Gastrocnemius medialis (tissue), 4 donors: Measurements from ENCODE around the gene TRIM25. TPM values are rescaled to one million over a fixed set of nuclear protein-coding genes. Genes with fewer than 3 reads are reported as not detected.

Source experiments
- ATAC-seq, 2 donors: fragments of 150-250 bp; one replicate each; pipeline ENCODE4 v1.9.1; 2016
- DNase-seq, 2 donors: peaks; one replicate each; pipeline ENCODE4 v3.0.0-alpha.2; 2019
- H3K27ac ChIP-seq, 4 donors: fragments of 200-600 bp; sonication (generic); 1 replicate in 1 of 4; 2 replicates in 3 of 4; pipeline ENCODE4 v1.5.1; 2016 to 2018; ENCODE audit warnings: mild to moderate bottlenecking in 2 of 4, moderate library complexity in 1 of 4
- H3K27me3 ChIP-seq, 3 donors: fragments of 200-600 bp; sonication (generic) in 2 of 3; 1 replicate in 1 of 3; 2 replicates in 2 of 3; pipeline versions ENCODE4 v1.5.1 to v1.6.0; 2016 to 2019; ENCODE audit warnings: mild to moderate bottlenecking in 1 of 3, moderate library complexity in 1 of 3
- H3K36me3 ChIP-seq, 2 donors: fragments of 200-600 bp; sonication (generic) in 1 of 2; one replicate each; pipeline ENCODE4 v1.5.1; 2017 to 2018
- H3K4me1 ChIP-seq, 2 donors: fragments of 200-600 bp; sonication (generic) in 1 of 2; one replicate each; pipeline ENCODE4 v1.5.1; 2016 to 2017; ENCODE audit warnings: mild to moderate bottlenecking in 2 of 2
- H3K4me3 ChIP-seq, 4 donors: fragments of 200-600 bp; sonication (generic) in 3 of 4; 1 replicate in 1 of 4; 2 replicates in 3 of 4; pipeline ENCODE4 v1.5.1; 2016 to 2019; ENCODE audit warnings: mild to moderate bottlenecking in 2 of 4
- H3K9me3 ChIP-seq, 3 donors: fragments of 200-600 bp; sonication (generic) in 2 of 3; 1 replicate in 1 of 3; 2 replicates in 2 of 3; pipeline ENCODE4 v1.5.1; 2016 to 2019
- POLR2A ChIP-seq, 2 donors: fragments of 450-650 bp; IDR thresholded peaks; one replicate each; pipeline ENCODE4 v1.6.1; 2017; ENCODE audit warnings: antibody characterized with exemption in 2 of 2, mild to moderate bottlenecking in 2 of 2, moderate library complexity in 2 of 2
- in situ Hi-C, 4 donors: fragments of 200-750 bp; cut with MboI; loops; one replicate each; pipeline versions ENCODE4 v1.15.0 to v1.8.0; 2017; ENCODE audit warnings: low sequenced_read_pairs in 4 of 4
- intact Hi-C: fragments of 100-400 bp; cut with DNase I; formaldehyde crosslinking; loops from one replicate; pipeline ENCODE4 v1.15.1; 2023; ENCODE audit warnings: low total_unique reads
- total RNA-seq, 4 donors: library from RNA; depleted of rRNA; stranded (reverse); fragments of >200 nt; gene quantifications; one replicate each; pipeline versions ENCODE4 v1.1.0 to v1.2.3, GENCODE V29; 2016
- TF ChIP-seq, protein P1 (sequence below), 5 experiments: fragments of 450-650 bp in 3 of 5; fragments of 200-600 bp in 2 of 5; sonication (generic) in 2 of 5; IDR thresholded peaks in 4 of 5; conservative IDR thresholded peaks in 1 of 5; 1 replicate in 4 of 5; 2 replicates in 1 of 5; pipeline ENCODE4 v1.5.1; 2016 to 2019; ENCODE audit warnings: antibody characterized with exemption in 5 of 5, mild to moderate bottlenecking in 3 of 5, moderate library complexity in 3 of 5

The TRIM25 gene
- total RNA-seq, 4 donors from 2014 or later = 8.5 to 18.2 (median 15.1) TPM

DNA sequence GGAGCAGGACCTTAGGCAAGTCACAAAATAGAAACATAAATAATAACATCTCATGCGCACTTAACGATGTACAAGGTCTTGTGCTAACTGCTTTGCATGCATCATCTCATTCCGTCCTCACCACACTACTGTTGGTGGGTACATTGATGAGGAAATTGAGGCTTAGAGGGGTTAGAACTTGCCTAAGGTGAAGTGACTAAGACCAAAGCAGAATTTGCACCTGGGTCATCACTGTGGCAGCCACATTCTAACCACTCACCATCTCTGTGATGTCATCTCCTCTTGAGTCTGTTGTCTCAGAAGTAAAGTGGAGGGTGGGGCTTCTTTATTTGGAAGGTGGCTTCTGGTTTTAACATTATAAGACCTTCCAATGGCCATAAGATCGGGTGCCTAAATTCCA, 20.4 kb upstream of the TRIM25 start:
- intact Hi-C loops = no loop called here
- ATAC-seq (no peak), DNase-seq (no peak)
- TF ChIP-seq, protein P1, sequence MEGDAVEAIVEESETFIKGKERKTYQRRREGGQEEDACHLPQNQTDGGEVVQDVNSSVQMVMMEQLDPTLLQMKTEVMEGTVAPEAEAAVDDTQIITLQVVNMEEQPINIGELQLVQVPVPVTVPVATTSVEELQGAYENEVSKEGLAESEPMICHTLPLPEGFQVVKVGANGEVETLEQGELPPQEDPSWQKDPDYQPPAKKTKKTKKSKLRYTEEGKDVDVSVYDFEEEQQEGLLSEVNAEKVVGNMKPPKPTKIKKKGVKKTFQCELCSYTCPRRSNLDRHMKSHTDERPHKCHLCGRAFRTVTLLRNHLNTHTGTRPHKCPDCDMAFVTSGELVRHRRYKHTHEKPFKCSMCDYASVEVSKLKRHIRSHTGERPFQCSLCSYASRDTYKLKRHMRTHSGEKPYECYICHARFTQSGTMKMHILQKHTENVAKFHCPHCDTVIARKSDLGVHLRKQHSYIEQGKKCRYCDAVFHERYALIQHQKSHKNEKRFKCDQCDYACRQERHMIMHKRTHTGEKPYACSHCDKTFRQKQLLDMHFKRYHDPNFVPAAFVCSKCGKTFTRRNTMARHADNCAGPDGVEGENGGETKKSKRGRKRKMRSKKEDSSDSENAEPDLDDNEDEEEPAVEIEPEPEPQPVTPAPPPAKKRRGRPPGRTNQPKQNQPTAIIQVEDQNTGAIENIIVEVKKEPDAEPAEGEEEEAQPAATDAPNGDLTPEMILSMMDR (IDR thresholded peaks at IDR 0.05 in 4 of 5, conservative IDR thresholded peaks at IDR 0.05 in 1 of 5) = no peak
- no peak for TF ChIP-seq POLR2A (IDR thresholded peaks at IDR 0.05)
- Histone ChIP-seq H3K27ac (no peak overlapping the region), H3K36me3 (peaks cover 0 to 34% of the 10 kb centered on the region in 2 donors), H3K9me3 (no peaks in the 10 kb centered on the region), H3K4me1 (no peaks in the 10 kb centered on the region), H3K27me3 (no peaks in the 10 kb centered on the region), H3K4me3 (no peak overlapping the region)
- in situ Hi-C loops = loop anchor here in 1 of 4 donors (10.0 kb wide), 1 partner anchor 119 kb away; no protein-coding TSS in a partner anchor

DNA sequence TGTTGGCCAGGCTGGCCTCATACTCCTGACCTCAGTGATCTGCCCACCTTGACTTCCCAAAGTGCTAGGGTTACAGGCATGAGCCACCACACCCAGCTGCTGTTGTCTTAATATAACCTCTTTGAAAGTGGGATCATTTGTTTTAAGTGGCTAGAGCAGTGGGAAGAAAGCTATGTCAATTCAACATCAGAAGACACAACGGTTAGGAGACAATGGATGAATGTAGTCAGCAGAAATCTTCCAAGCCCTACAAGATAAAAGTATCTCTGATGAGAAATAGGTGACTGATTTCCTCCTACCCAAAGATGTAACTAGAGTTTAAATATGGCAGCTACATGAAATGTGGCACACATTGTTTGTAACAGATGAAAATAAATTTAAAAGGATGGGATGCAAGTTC, 20.0 kb upstream of the TRIM25 start:
- Histone ChIP-seq H3K36me3 (peaks cover 0 to 30% of the 10 kb centered on the region in 2 donors), H3K4me3 (no peak overlapping the region), H3K27ac (no peak overlapping the region), H3K27me3 (no peaks in the 10 kb centered on the region), H3K9me3 (no peaks in the 10 kb centered on the region), H3K4me1 (no peaks in the 10 kb centered on the region)
- intact Hi-C loops (no loop called here), in situ Hi-C loops (loop anchor here in 1 of 4 donors (10.0 kb wide), 1 partner anchor 119 kb away; no protein-coding TSS in a partner anchor)
- no peak for ATAC-seq
- DNase-seq = no peak
- TF ChIP-seq, protein P1 (IDR thresholded peaks at IDR 0.05 in 4 of 5, conservative IDR thresholded peaks at IDR 0.05 in 1 of 5) = no peak
- no peak for TF ChIP-seq POLR2A (IDR thresholded peaks at IDR 0.05)

DNA sequence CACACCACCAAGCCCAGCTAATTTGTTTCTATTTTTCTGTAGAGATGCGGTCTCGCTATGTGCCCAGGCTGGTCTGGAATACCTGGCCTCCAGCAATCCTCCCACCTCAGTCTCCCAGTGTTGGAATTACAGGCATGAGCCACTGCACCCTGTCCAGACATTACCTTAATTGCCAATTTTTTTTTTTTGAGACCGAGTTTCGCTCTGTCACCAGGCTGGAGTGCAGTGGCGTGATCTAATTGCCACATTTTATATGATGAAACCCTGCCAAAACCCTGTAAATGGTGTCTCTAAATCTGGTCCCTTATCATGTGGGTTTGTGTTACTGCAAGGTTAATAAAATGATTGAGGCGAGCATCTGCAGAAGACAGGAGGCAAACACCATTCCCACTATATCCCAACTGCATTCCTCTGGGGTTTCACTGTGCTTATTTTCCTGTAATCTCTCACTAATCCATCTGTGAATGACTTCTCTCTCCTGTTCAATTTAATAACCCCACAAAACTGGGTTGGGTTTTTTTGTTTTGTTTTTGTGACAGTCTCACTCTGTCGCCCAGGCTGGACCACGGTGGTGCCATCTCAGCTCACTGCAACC, 19.4 kb upstream of the TRIM25 start:
- TF ChIP-seq, protein P1 (IDR thresholded peaks at IDR 0.05 in 4 of 5, conservative IDR thresholded peaks at IDR 0.05 in 1 of 5) = no peak
- no peak for TF ChIP-seq POLR2A (IDR thresholded peaks at IDR 0.05)
- ATAC-seq (no peak), DNase-seq (no peak)
- in situ Hi-C loops (loop anchor here in 1 of 4 donors (10.0 kb wide), 1 partner anchor 118 kb away; no protein-coding TSS in a partner anchor), intact Hi-C loops (no loop called here)
- H3K27me3 ChIP-seq = no peaks in the 10 kb centered on the region
- H3K4me1 ChIP-seq = no peaks in the 10 kb centered on the region
- H3K4me3 ChIP-seq = no peak overlapping the region
- no peaks in the 10 kb centered on the region for H3K9me3 ChIP-seq
- peaks cover 0 to 23% of the 10 kb centered on the region in 2 donors for H3K36me3 ChIP-seq
- H3K27ac ChIP-seq = no peak overlapping the region

DNA sequence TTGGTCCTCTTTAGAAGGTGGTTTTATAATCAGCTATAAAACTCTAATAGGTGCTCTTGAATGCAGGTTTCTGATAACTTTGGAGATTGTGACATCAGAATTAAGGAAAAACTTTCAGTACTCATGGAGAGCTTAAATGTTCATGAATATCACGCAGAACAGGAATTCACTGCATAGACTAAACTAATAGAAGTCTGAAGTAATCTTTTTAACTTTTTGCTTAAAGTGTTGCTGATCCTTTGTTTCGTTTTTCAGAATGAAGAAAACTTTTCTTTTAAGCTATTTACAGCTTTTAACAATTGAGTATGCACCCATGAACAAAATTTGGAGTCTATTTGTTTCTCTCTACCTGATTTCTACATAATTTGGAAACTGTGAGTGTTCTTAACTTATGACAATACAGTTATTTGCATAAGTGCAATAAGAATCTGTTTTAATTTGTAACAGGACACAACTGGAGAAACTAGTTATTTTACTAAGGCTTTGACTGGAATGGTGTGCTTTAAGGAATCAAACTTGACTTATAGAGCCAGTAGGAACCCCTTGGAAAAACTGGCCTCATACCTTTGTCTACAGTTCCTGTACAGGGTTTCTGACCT, 17.0 kb upstream of the TRIM25 start:
- no peaks in the 10 kb centered on the region for H3K4me1 ChIP-seq
- TF ChIP-seq POLR2A (IDR thresholded peaks at IDR 0.05) = no peak
- TF ChIP-seq, protein P1 (IDR thresholded peaks at IDR 0.05 in 4 of 5, conservative IDR thresholded peaks at IDR 0.05 in 1 of 5) = no peak
- H3K4me3 ChIP-seq = no peak overlapping the region
- peaks cover 0 to 14% of the 10 kb centered on the region in 2 donors for H3K36me3 ChIP-seq
- no peaks in the 10 kb centered on the region for H3K9me3 ChIP-seq
- no peak overlapping the region for H3K27ac ChIP-seq
- DNase-seq (no peak), ATAC-seq (no peak)
- in situ Hi-C loops (loop anchor here in 1 of 4 donors (10.0 kb wide), 1 partner anchor 116 kb away; no protein-coding TSS in a partner anchor), intact Hi-C loops (no loop called here)
- H3K27me3 ChIP-seq = no peaks in the 10 kb centered on the region
